Colon (tissue), 2 donors: Measurements from ENCODE around the gene RNASEH2B.
A peak's percentile ranks its signal among the peaks of the same experiment; 100 is the strongest.

Experiments used
- FAIRE-seq: peaks from 2 replicates; lab custom pipeline; 2012; peaks lifted over from hg19 to GRCh38; lab: Jason Lieb, UNC
- donor health status: control.
- donor health status: control.

Gene RNASEH2B

DNA sequence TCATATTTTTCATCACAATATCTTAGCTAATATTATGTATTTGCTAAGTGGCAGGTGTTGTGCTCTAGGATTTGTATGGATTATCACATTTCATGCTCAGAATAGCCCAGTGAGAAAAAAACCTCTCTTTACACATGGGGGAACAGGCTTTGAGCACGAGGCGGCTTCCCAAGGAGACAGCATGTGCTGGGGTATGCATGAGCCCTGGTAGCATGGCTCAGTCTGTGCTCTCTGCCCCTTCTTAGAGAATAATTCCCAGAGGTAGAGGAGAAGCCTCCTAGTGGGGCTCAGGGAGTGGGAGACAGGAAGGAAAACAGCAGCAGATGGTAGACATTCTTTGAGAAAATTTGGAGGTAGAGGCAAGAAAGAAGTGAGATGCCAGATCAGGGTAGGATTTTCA lies 31.6 kb downstream of the RNASEH2B start:
- FAIRE-seq = no peak

DNA sequence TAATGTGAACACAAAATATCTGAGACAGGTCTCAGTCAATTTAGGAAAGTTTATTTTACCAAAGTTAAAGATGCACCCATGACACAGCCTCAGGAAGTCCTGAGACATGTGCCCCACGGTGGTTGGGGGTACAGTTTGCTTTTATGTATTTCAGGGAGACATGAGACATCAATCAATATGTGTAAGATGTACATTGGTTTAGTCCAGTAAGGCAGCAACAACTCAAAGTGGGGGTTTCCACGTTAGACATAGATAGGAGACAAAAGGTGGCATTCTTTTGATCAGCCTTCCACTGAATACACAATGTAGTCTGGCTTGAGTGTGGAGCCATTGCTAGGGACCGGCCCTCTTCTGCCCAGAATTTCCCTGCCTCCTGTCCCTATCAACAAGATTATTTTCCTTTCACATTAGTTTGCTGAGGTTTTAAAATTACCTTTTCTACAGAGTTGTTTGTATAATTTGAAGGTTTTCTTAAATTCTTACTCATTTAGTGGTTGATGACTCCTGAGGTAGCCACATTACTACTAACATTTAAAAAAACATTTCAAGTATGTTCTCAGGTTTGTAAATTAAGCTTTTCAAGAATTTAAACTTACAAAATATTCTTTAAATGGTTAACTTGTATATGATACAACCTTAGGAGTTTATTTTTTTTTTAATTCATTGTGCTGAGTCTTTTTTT lies 33.2 kb downstream of the RNASEH2B start:
- no peak for FAIRE-seq

DNA sequence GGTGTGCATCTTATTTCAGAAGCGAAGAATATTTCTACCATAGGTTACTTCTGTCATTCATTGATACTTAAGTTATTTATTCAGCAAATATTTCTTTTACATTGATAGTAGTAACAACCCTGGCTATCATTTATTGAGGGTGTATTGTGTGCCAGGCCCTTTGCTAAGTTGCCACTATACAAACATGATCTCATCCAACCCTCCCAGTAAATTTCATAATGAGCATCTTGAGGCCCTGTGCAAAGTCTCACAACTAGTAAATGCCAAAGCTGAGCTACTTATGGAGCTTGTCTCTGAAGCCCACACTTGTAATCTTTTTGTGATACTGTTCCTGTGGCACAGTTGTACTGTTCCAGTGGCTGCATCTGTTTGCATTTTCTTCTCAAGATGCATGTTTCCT lies 36.1 kb downstream of the RNASEH2B start:
- FAIRE-seq = no peak

DNA sequence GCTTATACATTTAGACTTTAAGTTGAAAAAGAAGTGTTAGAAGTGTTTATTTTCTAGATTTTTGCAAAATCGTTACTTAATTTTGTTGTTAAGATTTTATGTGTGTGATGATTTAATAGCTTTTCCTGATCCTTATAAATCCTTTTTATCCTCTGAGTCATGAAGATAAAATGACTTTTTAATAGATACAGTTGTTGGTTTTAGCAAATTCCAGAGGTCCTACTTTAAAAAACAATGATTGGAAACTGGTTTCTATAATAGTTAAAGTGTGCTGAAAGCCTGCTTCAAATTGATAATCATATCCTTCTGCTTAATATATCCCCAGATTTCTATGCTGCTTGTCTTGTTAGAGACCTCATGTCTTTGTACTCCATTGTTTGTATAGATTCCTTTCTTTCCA lies 39.0 kb downstream of the RNASEH2B start:
- FAIRE-seq = peak; percentile 21

DNA sequence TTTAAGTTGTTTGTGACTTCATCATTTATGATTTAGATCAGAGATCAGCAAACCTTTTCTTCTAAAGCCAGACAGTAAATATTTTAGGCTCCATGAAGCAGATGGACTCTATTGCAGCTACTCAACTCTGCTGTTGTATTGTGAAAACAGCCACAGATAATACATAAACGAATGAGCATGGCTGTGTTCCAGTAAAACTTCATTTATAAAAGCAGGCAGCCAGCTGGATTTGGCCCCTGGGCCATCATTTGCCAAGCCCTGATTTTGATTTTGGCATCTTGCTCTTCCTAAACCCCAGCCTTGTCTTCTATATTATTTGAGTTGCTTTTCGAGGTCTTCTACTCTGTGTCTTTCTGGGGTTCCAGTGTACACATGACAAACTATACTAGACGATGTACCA lies 41.3 kb downstream of the RNASEH2B start:
- FAIRE-seq = no peak

DNA sequence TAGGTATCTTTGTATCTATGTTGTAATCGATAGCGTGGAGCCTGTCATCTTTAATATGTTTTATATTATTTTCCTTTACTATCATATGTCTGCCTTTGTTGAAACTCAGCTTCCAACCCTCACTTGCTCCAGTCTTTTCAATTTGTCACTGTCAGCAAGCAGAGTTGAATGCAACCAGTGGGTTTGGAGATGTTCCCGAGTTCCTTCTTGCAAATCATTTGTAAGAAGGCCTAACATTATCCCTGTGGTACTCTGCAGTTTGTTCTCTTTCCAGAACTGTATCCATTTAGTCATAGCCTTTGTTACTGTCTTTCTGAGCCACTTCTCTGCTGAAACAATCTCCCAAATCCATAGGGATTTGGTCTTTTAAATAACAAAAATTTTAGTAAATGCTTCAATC lies 41.8 kb downstream of the RNASEH2B start:
- FAIRE-seq = no peak

DNA sequence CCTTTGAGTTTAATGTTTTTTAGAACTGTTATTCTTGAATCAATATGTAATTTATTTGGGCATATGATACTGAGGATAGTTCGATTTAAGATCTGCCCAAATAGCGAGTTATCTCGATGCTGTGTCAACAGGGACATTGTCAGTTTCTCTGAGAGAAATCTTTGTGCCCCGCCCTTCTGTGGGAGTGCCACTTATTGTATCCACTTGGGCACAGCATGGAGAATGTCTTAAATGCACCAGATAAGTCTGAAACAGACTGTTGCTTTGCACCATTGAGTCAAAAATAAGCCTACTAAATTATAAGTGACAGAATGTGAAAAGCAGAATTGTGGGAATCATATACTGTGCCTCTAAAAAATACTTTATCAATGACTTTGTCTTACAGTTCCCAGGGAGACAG lies 45.6 kb downstream of the RNASEH2B start:
- FAIRE-seq = no peak

DNA sequence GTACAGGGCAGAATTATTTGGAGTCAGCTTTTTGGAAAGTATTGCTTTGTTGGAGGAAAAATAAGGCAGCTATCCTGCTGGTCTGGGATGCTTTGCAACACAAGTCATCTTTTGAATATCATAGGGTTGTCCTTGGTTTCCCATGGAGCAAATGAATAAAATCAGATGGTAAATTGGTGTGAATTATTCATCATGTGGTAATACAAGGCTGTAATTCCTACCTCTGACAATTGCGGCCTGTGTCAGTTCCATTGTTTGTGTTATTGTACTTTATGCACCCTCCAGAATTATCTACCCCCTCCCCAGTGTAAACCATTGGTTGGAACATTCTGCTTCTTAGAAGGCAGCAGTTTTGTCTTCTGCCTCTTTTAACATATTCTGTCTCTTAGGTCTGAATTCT lies 46.2 kb downstream of the RNASEH2B start:
- no peak for FAIRE-seq

DNA sequence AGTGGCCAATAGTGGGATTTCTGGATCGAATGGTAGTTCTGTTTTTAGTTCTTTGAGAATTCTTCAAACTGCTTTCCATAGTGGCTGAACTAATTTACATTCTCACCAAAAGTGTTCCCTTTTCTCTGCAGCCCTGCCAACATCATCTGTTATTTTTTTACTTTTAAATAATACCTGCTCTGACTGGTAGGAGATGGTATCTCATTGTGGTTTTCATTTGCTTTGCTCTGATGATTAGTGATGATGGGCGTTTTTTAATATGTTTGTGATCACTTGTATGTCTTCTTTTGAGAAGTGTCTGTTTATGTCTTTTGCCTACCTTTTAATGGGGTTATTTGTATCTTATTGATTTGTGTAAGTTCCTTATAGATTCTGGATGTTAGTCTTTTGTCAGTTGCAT lies 48.0 kb downstream of the RNASEH2B start:
- no peak for FAIRE-seq

DNA sequence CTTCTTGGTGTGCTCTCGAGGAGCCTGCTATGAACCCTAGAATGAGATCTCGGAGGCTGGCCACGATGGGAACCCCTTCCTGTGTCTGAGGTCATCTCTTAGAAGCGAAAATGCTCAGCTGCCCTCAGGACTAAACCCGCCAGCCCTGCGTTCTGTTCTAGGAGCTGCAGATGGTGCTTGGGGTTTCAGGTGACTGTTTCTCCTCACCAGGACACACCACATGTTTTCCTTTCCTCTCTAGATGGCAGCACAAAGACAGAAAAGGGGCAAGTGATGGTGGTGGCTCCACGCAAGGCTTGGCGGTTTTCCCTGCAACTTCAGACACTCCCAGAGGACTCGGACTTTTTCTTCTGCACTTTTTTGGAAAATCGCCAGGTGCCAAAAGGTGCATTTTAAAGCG lies 60.1 kb downstream of the RNASEH2B start:
- FAIRE-seq = no peak

DNA sequence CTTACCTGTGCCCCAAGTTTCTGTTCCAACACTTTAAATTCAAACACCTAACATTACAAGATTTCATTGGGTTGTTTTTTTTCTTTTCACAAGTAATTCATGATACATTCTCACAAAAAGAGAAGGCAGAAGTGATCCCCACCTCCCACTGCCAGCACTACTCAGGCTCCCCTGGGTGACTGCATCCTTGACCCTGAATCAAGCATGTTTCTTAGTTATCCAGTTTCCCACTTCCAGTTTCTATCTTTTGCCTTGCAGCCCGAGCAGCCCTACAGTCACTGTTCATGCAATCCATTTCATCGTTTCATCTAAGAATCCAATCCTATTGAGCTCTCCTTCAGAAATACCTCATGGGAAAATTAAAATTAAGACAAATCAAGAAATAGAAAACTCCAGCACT lies 61.4 kb downstream of the RNASEH2B start:
- FAIRE-seq = no peak

DNA sequence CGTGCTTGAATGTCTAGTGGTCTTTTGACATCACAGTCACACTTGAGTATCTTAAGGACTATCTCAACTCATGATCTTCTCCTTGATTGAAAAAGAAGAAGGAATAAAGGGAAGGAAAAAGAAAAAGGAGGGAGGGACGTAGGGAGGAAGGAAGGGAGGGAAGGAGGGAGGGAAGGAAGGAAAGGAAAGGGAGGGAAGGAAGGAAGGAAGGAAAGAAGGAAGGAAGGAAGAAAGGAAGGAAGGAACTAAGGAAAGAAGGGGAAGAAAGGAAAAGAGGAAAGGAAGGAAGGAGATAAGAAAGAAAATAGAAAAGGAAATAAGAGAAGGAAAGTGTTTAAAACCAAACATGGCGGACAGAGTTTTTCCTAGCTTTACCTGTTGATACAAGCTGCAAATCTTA lies 64.7 kb downstream of the RNASEH2B start:
- no peak for FAIRE-seq

DNA sequence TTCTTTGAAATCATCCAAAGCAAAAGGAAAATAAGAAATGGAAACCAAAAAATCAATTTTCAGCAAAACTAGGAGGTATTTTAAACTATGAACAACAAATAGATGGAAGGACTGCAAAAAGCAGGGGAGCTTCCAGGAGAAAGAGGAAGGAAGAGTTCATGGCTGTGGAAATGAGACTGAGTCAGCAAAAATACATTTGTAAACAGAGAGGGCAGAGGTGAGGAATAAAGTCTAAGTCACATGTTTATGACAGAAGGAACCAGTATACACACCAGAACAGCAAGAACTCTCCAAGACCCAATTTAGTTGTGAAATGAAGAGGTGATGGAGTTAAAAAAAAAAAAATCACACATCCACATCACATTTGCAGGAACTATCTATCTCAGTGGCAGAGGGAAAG lies 69.6 kb downstream of the RNASEH2B start:
- no peak for FAIRE-seq

DNA sequence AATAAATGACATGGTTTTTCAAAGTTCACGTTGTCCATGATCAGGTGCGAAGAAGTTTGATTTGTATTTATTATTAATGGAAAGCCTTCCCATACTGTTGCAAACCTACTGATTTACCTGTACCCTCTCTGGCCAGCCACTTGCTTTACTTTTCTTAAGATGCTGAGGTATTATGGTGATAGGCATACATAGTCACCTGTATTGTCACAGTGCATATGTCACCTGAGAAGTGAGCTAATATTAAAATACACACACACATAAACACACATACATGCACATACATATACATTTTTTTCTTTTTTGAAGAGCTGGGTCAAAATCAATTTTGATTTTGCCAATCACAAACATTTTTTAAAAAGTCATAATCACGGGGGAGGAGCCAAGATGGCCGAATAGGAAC lies 72.1 kb downstream of the RNASEH2B start:
- no peak for FAIRE-seq

DNA sequence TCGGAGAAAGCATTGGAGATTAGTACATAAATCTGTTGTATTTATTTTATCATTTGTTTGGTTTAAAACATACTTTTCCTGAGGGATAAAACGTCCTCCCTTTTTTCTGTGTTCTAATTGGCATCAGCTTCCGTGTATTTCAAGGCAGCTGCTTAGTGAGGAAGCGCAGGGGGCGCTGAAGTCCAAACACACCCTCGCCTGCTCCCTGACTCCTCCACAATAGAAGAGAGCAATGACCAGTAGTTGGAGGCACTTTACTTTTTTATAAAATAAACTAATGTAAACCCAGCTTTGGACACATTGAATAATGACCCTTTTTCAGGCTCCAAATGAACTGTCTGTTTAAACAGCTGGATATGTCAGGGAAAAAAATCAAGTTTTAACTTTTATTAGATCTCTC lies 79.9 kb downstream of the RNASEH2B start:
- FAIRE-seq = no peak

DNA sequence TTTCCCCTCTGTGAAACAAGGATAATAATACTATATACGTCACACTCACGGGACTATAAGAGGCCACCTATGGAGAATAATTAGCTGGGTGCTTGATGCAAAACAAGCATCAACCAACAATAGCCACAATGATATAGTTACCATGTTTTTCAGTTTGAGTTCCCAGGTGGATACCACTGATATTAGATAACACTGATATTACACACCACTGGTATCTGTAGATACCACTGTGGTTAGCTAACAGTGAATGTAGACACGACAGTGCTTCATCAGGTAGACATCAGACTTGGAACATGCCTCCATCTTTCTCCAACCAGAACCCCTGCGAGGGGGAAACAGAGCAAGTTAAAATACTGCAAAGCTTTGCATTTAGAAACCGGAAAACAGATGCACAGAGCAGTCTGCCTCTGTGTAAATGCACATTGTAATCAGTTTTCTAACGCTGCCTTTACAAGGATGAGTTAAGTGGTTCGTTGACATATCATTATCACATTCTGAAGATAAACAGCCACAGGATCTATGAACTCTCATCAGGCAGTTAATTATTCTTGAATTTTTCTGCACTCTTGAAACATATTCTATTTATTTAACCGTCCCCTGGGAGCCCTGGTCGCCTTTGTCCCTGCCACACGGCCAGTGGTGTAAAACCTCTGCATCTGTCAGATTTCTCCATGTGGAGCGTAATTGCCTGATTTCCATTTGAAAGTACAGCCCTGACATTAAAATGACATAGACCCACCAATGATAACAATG lies 80.7 kb downstream of the RNASEH2B start:
- no peak for FAIRE-seq

DNA sequence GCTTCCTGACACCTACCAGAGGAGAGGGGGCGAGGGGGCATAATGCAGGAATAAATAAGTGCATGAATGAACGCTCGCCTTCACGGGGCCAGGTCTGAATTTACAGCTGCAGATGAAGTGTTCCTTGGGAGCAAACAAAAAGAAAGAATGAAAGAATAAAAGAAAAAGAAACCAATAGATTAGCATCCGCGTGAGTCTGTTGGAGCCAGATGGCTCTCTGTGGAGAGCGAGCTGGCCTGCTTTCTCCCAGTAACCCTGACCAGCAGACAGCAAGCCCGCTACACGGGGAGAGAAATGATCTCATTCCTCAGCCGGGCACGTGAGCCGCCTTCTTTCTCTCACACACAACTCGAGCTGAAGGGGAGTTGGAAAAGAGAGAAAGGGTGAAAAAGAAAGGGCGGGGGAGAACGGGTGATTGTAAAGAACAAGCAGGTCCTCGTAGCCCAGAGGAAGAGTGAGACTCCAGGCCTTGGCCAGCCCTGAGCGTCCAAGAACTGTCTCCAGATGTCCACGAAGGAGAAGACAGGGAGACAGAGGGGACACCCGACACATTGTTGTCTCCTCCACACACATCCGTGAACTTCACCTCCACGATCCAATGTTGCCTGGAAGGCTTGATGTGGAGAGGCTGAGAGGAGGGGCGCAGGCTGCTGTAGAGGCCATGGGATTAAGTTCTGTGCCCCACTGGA lies 81.4 kb downstream of the RNASEH2B start:
- no peak for FAIRE-seq

DNA sequence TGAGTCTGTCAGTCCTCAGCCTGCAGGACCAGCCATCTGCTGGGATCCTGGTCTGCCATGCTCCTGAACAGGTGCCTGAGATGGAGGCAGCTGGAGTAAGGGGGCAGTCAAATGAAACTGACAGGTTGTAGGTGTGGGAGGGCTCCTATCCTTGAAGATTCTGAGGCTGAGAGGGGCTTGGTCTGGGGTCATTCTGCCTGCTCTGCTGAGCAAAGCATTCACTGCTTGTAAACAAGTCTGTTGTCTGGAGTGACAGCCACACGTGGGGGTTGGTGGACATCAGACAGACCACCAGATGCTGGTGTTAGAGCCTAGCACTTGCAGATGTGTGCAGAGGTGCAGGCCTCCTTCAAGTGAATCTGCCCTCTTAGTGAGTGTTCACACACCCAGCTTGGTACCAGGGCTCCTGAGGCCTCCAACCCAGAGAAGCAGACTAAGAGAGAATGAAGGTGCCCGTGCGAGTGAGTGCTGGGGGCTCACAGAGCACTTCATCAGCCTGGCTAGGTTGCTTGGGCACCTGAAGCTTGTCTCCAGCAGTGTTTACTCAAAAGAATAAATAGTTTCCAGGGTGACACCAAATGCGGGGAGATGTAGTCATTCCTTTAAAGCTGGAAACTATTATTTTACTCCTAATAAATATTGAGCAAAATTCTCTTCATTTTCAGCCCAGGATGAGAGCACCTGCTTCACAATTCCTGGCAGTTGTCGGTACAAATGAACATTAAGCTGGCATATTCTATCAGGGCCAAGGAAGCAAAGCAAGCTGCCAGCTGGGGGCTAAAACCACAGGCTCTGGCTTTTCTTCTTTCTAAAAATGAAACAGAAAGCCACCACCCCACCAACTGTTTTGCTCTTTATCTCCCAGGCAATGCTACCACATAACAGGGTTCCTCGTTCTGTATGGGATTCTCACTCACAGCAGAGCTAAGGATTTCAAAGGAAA lies 82.3 kb downstream of the RNASEH2B start:
- no peak for FAIRE-seq

DNA sequence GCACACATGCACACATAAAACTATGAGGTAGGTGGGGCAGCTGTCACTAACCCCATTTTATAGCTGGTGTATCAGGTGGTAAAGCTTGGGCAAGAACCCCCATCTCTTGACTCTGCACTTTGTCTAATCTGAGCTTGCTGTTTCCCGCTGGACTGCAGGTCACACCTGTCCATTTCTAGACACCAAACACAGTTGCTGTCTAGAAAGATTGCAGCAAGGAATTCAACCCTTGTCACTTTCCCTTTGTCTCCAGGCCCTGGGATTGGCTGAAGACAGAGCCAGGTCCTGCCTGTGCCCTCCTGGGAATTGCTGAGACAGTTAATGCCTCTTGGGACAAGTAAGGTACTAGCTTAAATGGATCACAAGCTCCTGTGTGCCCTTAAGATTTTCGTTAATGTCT lies 83.8 kb downstream of the RNASEH2B start:
- no peak for FAIRE-seq

DNA sequence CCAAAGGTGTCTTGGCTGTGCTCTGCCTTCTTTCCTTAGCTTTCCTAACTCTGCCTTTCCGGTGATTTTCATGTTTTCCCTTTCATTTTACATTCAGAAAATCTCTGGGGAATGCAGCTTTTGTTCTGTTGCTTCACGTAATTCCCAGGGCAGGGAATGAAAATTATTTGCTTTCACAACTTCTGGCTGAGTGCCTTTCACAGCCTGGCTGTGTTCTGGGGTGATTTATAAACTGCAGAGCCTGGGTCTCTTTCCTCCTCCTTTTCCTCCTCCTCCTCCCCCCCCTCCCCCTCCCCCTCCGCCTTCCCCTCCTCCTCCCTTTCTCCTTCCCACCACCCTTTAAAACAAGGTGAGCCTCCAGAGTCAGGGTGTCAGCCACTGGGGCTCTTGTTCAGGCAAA lies 84.3 kb downstream of the RNASEH2B start:
- FAIRE-seq = no peak

DNA sequence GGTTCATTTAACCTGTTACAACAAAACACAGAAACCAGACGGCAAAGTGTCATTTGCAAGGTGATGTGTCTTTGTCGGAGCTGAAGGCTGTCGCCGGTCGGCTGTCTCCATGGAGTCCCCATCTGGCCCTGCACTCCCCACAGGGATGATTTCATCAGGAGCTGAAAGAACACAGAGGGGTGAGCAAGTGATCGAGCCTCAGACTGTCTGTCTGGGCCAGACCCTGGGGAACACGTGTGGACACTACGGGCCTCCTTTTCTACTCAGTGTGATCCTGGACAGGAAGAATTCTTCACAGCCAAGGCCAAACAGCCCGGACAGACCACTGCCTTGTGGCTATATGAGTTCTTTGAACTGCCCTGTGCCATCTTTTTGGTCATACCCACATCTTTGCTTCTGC lies 85.1 kb downstream of the RNASEH2B start:
- FAIRE-seq = no peak

DNA sequence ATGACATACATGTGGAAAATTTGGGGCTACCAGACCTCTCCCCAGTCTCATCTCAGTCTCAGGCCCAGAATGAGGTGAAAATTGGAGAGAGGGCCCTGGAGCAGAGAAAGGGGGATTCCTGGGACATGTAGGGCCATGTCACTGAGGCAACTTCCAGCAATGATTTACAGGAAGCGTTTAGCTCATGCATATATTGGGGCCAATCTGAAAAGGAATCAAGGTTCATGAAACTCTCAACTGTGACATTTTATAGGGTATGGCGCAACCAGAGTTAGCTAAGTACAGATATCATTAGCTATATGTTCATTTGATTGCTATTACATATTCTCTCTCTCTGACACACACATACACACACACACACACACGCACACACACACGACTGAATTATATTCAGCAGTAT lies 86.3 kb downstream of the RNASEH2B start:
- no peak for FAIRE-seq
